ENCODE measurements around the gene SLAIN2.
"Not testable (repeated sequence)": the region's sequence is repeated elsewhere in the genome, so short reads cannot be mapped to it uniquely, and the experiment has no call there.

The SLAIN2 gene

DNA sequence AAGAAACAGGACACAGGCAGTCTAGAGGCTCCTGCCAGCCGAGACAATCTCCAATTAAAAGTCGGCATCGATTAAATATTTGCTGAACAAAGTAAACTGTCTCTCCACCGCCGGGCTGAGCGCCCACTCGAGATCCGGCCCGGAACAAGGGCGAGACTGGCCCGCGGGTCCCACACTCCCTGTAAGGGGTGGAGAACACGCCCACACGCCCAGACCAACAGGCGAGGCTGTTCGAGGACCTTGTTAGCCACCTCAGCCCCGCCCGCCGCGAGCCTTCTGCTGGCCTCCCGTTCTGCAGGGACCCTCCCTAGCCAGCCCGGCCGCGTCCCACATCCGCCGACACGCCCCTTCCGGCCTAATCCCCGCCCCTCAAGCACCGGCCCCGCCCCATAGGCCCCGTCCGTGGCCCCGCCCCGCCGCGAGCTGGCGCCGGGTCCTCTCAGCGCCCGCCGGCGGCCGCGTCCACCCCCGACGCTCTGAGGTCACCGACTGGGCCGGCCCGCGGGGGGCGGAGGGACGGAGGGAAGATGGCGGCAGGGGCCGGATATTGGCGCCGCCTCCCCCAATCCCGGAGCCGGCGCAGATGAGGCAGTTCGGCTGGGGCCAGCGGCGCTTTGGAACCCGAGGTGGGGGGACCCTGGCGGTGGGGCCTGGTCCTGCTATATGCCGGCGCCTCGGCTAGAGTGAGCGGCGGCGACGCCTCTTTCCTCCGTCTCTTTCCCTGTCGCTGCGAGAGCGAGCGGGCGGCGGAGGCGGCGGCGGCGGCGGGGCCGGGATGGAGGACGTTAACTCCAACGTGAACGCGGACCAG lies at the start of gene SLAIN2:
SLAIN2 (plus strand) TSS at position 565 of the 811 bp plus-strand sequence; CDS start at position 776, 211 bp downstream.
- peak; percentile 99 for DNase-seq (ENCODE audit: low spot score)

DNA sequence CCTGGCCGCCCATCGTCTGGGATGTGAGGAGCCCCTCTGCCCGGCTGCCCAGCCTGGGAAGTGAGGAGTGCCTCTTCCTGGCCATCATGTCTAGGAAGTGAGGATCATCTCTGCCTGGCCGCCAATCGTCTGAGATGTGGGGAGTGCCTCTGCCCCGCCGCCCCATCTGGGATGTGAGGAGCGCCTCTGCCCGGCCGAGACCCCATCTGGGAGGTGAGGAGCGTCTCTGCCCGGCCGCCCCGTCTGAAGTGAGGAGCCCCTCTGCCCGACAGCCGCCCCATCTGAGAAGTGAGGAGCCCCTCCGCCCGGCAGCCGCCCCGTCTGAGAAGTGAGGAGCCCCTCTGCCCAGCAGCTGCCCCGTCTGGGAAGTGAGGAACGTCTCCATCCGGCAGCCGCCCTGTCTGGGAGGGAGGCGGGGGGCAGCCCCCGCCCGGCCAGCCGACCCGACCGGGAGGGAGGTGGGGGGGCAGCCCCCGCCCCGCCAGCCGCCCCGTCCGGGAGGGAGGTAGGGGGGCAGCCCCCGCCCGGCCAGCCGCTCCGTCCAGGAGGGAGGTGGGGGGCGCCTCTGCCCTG lies 49.0 kb upstream of the SLAIN2 start:
- not testable (repeated sequence) for DNase-seq (ENCODE audit: low spot score)

DNA sequence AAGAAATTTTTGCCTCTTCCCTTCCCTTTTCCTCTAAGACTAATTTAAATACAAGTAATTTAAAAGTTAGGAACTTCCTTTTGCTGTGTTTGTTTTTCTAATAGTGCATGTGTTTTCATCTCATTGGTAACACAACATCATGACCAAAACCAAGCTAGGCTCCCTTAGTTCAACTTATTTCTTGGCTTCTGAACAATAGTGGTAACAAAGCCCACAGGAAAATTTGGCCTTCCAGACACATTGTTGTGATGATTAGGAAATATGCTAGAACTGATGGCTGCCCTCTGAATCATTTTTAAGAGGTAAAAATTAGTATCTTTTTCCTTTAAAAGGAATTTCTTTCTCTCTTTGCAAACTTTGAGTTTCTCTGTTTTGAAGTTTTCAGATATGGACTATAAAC lies 46.2 kb upstream of the SLAIN2 start:
- no peak for DNase-seq (ENCODE audit: low spot score)

DNA sequence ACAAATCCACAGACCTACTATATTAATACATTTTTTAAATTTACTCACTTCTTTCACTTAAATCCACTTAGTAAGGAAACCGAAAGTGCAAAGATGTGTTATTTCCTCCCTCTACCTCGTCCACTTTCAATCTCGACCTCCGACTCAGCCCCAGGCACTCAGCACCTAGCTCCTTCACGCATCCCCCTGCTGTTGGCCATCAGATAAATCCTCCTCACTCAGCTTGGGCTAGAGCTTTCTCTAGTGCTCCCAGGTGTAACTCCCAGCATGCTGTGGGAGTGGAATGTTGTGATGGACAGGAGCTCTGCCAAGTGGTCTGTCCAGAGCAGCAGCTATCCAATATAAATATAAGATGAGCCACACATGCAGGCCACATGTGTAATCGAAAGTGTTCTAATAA lies 45.0 kb upstream of the SLAIN2 start:
- DNase-seq (ENCODE audit: low spot score), result no peak

DNA sequence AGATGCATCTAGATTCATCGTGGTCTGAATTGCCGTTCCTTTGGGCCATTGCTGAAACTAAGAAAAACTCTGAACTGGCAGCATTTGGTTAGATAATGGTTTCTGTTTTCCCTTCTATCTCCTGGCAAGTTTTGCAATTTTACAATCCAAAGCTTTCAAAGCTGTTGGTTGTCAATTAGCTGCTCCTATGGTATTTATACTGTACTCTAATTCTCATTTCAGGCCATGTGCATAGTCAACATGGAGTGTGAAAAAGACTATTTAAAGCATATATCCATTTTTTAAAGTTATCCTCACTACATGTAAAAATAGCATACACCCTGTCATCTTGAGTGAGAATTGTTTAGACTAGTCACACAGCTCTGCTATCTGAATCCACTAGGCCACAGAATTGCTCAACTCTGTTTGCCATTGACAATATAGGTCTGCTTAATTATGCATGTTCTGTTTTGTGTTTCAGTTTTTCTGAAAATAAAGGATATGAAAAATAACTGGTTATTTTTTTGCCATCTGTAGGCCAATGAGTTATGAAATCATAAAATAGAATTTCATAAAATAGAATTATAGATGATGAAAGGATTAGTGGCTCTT lies 44.0 kb upstream of the SLAIN2 start:
- no peak for DNase-seq (ENCODE audit: low spot score)

DNA sequence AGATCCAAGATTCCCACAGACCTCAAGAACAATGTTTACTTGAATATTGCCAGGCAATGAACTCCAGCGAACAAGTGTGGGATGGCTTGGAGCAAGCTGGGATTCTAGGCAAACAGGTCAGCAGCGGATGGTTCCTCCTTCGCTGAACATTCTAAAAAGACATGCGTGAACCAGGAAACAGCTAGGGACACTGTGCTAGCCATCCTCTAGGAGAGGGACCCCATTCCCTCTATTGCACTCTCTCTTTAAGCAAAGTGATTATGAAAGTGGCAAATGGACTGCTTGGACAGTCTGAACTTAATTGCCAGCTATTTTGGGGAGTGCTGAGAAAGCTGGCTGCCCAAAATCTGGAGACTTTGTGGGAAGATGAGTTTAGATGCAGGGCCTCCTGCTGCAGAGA lies 41.8 kb upstream of the SLAIN2 start:
- DNase-seq (ENCODE audit: low spot score), result no peak

DNA sequence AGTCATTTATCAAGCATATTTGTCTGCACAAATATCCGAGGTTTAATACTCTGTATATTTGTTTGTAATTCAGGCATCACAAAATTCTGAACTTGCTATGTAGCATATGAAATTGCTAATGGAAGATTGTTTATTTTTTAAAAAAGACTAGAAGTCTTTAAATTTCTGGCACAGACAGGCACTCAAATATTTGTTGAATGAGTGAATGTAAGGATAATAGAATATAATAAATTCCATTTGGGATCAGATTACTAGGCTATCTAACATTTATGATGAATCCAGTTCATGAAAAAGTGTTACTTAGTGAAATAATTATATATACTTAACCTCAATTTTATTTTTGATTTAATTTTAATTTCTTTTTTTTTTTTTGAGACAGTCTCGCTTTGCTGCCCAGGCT lies 41.3 kb upstream of the SLAIN2 start:
- DNase-seq (ENCODE audit: low spot score), result no peak

DNA sequence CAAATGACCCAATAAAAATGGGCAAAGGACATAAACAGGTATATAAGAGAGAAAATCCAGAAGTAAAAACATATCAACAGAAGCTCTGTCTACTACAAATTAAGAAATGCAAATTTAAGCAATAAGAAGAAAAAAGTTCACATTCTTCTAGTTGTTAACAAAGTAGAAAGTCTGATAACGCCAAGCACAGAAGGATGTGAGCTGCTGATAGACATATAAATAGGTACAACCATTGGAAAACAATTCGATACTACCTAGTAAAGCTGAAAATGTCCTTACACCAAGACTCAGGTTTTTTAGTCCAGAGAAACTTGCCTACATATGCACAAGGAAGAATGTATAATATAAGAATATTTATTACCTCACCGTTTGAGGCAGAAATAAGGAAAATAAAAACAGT lies 35.8 kb upstream of the SLAIN2 start:
- no peak for DNase-seq (ENCODE audit: low spot score)

DNA sequence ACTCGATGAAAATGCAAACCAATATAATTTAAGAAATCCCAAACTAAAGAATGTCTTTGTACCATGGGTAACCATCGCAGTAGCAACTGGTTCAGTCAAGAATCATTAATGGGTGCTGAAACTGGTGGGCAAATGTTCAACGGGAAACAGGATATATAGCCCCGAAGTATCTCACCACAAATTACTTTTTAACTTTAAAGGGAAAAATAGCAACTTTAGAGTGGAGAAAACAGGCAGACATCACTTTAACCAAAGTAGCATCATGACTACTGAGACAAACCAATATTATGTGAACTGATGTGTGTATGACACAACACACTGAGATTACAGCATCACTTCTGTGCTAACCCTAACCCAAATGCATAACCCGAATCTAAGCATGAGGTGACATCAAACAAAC lies 33.8 kb upstream of the SLAIN2 start:
- no peak for DNase-seq (ENCODE audit: low spot score)

DNA sequence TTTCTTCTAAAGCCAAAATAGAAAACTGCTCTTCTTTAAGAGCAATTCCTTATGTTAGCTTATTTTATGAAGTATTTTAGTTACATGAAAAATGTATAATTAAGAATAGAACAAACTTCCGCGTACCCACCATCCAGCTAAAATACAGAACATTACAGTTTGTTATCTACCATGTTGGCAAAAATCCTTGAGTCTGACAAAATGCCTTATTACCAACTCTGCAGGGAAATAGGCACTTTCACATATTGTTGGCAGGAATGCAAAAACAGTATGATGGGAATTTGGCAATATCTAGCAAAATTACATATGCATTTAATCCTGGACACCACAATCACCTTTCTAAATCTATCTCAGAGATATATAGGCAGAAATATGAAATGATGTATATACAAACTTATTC lies 32.4 kb upstream of the SLAIN2 start:
- DNase-seq (ENCODE audit: low spot score), result no peak

DNA sequence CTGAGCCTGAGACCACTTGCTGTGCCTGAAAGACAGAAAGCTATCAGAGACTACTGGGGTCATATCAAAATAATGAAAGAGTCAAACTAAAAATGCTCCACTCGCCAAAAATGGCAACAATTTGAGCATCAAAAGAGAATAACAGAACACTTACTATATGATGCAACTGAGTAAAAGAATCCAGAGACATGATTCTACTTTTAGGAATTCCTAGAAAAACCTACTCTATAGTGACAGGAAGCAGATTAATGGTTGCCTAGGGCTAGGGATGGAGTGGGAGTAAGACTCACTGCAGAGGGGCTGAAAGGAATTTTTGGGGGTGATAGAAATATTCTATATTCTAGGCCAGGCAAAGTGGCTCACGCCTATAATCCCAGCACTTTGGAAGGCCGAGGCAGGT lies 29.4 kb upstream of the SLAIN2 start:
- no peak for DNase-seq (ENCODE audit: low spot score)

DNA sequence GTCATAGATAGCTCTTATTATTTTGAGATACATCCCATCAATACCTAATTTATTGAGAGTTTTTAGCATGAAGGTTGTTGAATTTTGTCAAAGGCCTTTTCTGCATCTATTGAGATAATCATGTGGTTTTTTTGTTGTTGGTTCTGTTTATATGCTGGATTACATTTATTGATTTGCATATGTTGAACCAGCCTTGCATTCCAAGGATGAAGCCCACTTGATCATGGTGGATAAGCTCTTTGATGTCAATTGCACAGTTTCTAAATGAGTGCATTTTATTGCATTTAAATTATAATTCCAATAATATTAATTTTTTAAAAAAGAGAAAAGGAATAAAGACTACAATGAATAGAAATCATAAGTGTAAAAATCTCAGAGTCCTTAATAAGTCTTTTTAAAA lies 26.6 kb upstream of the SLAIN2 start:
- DNase-seq (ENCODE audit: low spot score), result not testable (repeated sequence)

DNA sequence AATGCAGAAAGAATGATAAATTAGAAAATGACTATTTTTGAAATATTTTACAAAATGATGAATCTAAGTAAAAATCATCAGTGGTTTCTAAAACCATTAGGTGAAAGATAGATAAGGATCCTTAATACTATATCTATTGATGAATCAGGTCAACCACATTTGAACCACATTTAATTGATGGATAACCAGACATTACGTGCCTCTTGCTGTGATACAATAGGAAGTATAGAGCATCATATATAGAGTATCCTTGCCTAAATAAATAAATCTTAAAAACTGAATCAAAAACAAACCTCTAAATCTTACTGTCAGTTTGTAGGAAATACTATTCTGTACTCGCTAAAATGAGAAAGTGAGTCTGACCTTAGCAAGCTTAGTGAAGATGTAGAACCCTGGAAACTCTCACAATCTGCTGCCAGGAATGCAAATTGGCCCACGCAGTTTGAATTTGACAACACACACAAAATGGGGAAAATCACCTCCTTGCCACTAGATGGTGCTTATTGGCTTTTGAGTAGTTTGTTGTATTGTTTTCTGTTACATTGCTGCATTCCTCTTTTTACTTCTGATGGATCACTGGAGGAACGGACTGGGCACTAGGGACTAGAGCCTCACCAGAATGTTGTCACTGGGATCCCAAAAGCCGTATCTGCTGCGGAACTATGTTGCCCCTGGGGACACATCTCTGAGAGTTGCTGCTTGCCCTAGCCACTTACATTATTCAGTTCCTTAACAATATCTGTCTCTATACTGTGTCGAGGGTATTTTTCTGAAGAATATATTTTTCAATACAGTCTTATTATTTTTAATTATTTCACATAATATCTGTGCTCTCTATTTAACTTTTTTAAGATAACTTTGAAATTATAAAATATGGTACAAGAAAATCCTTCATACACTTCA lies 25.4 kb upstream of the SLAIN2 start:
- no peak for DNase-seq (ENCODE audit: low spot score)

DNA sequence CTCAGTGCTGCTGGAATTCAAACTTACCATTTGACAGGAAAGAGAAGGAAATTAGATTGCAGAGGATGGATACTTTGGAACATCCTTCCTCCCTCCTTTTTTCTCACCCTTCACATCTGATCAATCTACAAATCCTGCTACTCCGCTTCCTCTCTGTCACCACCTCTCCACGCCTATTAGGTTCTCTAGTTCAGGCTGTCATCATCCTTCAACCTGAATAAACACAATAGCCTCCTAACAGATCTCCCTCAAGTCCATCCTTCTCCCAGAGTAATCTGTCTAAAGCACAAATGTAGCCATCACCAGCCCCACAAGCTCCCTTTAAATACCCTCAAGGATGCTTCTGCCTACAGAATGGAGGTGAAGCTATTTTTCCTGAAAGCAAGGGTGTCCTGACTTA lies 20.0 kb upstream of the SLAIN2 start:
- no peak for DNase-seq (ENCODE audit: low spot score)

DNA sequence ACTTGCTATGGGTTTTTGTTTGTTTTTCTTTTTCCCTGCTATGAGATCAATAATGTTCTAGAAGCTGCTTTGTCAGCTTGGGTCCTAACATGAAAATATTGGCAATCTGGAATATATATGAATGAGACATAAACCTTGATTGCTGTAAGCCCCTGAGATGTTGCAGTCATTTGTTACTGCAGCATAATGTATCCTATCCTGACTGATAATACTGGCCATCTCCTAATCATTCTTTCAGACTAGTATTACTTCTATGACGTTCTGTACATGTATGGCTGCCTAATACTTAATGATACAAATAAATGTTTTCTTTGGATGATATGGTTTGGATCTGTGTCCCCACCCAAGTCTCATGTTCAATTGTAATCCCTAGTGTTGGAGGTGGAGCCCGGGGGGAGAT lies 19.3 kb upstream of the SLAIN2 start:
- DNase-seq (ENCODE audit: low spot score), result no peak

DNA sequence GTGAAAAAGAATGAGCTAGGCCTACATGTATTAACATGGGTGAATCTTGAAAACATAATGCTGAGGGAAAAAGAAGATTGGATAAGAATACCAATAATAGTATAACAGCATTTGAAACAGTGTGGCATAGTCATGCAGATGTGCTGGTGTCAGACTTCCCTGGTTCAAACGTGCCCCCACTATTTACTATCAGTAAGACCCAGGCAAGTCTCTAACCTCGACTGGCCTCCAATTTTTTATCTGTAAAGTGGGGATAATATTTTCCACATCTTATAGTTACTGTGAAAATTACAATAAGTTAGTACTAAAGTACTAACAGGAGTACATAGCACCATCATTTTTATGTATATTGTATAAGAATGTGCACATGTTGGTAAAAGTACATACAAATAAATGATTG lies 17.0 kb upstream of the SLAIN2 start:
- DNase-seq (ENCODE audit: low spot score), result no peak

DNA sequence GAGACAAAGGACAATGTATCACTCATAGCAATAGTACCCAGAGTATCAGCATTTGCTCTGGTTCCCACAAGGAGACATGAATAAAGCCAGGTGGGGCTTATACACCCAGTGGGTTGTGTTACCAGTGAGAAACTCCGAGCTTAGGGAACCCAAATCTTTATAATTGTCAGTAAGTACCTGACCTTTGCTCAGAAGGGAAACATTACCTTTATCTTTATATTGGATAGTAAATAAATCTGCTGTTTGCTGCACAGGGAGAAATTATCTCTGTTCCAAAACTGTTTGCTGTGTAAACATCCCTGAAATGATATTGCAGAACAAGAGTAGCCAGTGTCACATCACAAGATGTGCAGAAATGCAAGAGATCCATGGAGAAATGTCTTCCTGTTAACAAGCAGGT lies 12.1 kb upstream of the SLAIN2 start:
- no peak for DNase-seq (ENCODE audit: low spot score)

DNA sequence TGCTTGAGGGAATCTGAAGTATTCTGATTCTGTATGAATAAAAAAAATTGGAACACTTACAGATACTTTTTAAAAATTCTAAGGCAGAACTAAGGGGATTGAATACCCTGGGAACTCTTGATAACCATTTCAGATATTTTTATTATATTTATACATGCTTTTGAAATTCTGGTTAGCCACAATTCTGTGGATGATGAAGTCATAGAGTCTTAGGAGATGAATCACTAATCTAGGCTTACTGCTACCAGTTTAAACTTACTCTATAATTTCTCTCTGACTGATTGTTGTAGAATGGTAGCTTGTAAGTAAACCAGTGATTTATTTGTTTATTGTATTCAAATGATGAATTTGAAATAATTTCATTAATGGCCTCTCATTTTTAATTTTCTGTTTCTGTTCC lies 11.4 kb upstream of the SLAIN2 start:
- DNase-seq (ENCODE audit: low spot score), result no peak

DNA sequence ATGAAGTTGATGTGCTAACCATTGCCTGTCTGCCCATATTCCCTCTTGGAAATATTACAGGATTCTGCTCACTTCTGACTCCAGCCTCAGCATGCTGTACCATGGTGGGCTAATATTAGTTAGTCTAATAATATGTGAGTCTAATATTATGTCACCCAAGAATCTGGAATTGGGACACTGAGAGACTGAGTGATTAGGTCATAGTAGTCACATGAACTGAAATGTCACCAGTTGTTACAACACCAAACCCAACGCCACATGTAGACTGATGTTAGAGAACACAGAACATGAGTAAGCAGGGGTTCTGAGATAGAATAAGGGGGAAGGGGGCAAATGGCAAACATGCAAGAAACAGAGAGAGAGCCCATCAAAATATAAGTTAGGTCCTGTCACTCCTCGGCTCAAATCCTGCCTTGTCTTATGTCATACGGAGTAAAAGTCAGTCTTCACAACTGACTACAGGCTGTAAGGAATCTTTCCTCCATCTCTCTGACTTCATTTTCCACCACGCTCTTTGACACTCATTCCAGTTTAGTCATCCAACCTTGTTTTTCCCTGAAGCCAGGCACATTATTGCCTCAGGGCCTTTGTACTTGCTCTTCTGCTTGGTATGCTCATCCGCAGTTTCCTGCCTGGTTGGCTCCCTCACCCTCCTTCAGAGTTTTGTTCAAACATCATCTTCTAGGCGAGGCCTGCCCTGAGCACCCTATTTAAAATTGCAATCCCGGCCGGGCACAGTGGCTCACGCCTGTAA lies 9.6 kb upstream of the SLAIN2 start:
- DNase-seq (ENCODE audit: low spot score), result no peak

DNA sequence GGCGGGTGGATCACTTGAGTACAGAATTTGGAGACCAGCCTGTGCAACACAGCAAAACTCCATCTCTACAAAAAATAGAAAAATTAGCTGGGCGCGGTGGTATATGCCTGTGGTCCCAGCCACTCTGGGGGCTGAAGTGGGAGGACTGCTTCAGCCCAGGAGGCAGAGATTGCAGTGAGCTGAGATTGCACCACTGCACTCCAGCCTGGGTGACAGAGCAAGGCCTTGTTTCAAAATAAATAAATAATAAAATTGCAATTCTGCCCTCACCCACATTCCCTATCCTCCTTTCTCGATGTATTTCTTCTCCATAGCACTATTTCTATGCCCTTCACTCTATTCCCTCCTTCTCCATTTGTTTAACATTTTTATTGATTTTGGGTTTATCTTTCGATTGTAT lies 8.7 kb upstream of the SLAIN2 start:
- DNase-seq (ENCODE audit: low spot score), result no peak

DNA sequence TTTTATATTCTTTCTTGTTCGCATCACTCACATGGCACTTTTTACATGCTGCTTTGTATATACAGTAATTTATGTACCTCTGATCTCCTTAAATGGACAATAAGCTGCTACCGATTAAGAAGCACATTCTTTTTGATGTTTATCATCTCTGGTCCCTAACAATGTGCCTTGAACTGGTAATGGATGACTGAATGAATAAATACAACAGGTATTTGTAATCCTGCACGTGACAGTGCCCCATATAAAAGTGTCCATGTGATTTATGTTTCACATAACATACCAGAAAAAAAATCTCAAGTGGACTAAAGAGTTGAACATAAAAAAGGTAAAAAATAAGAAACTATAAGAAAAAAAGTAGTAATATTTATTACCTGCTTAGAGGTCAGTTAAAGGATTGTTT lies 7.7 kb upstream of the SLAIN2 start:
- DNase-seq (ENCODE audit: low spot score), result no peak

DNA sequence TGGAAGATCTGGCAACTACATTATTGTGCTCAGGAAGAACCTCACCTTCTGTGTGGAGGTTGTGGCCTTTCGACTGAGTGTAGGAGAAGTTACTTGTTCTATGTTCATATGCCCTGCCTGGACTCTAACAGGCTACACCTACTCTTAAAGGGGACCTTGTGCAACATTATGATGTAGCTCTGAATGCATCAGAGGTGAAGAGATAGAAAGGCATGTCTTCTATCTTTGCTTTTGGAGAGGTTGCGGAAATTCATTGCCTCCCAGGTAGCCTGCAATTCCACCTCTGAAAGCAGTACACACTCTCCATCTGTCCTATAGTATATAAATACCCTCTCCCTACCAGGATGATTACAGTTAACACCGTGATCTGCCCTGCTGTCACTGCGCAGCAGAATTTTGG lies 7.1 kb upstream of the SLAIN2 start:
- no peak for DNase-seq (ENCODE audit: low spot score)

Data from ecto neural progenitor cell (in vitro differentiated cells).